Measurements from ENCODE around the gene RIOK3.

GRCh38 chr18:23521907-23522306 is 68.8 kb downstream of the RIOK3 start:
- TF ChIP-seq CTCF (IDR thresholded peaks at IDR 0.05; ENCODE audit: insufficient read depth, low read length, poor library complexity, severe bottlenecking) = no peak
- no peak for TF ChIP-seq EZH2phosphoT487 (conservative IDR thresholded peaks at IDR 0.05; ENCODE audit: low read length)

Measured in SU-DHL-6 (cell line).